Measurements from ENCODE around the gene METTL27.

GRCh38 chr7:73822319-73823173 is 19.8 kb downstream of the METTL27 start:
- TF ChIP-seq PKNOX1 (IDR thresholded peaks at IDR 0.05) (no peak), BHLHE40 (IDR thresholded peaks at IDR 0.05; ENCODE audit: borderline replicate concordance) (no peak), HDGF (IDR thresholded peaks at IDR 0.05; ENCODE audit: borderline replicate concordance) (no peak), FOXA1 (IDR thresholded peaks at IDR 0.05) (no peak), SUZ12 (IDR thresholded peaks at IDR 0.05) (no peak), ELF4 (IDR thresholded peaks at IDR 0.05) (no peak), SP1 (IDR thresholded peaks at IDR 0.05) (no peak), FOXM1 (IDR thresholded peaks at IDR 0.05; ENCODE audit: borderline replicate concordance) (no peak), NFRKB (IDR thresholded peaks at IDR 0.05) (no peak), FOXK2 (IDR thresholded peaks at IDR 0.05) (no peak), TARDBP (IDR thresholded peaks at IDR 0.05) (no peak)

Data from HEK293T (cell line).